ENCODE measurements around the gene LZTS2. TPM values are rescaled to one million over a fixed set of nuclear protein-coding genes. Genes with fewer than 3 reads are reported as not detected.

Gene LZTS2
- total and polyA plus RNA-seq, 7 donors, result 10.9 to 169 (median 82.3) TPM

DNA sequence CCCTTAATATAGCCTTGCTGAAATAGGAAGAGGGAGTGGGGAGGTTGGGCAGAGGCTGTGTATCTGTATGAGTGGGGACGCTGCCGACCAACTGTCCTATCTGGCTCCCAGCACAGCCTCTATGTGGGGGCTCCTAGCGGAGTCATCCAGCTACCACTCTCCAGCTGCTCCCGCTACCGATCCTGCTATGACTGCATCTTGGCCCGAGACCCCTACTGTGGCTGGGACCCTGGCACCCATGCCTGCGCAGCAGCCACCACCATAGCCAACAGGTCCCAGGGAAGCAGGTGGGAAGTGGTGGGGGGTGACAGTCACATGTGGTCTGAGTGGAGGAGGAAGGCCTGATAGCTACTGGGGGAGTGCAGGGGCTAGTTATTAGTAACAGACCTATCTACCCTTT, 18.9 kb upstream of the LZTS2 start:
- Histone ChIP-seq H3K4me3 (no peak overlapping the region), H3K36me3 (peaks cover 5 to 49% (median 8%) of the 10 kb centered on the region in 4 donors), H3K9me3 (no peaks in the 10 kb centered on the region), H3K27me3 (no peaks in the 10 kb centered on the region), H3K27ac (no peak overlapping the region), H3K4me1 (no peaks in the 10 kb centered on the region)
- TF ChIP-seq EP300 (IDR thresholded peaks at IDR 0.05), result no peak
- no peak for TF ChIP-seq POLR2A (IDR thresholded peaks at IDR 0.05)
- TF ChIP-seq POLR2AphosphoS5 (IDR thresholded peaks at IDR 0.05), result no peak
- TF ChIP-seq CTCF (IDR thresholded peaks at IDR 0.05), result no peak
- 95 to 97% methylated on average over 7 of the region's 7 CpGs for WGBS, 2 donors
- DNase-seq, result peak; percentile 46
- intact Hi-C loops (cut with DNase I), result no loop called here

DNA sequence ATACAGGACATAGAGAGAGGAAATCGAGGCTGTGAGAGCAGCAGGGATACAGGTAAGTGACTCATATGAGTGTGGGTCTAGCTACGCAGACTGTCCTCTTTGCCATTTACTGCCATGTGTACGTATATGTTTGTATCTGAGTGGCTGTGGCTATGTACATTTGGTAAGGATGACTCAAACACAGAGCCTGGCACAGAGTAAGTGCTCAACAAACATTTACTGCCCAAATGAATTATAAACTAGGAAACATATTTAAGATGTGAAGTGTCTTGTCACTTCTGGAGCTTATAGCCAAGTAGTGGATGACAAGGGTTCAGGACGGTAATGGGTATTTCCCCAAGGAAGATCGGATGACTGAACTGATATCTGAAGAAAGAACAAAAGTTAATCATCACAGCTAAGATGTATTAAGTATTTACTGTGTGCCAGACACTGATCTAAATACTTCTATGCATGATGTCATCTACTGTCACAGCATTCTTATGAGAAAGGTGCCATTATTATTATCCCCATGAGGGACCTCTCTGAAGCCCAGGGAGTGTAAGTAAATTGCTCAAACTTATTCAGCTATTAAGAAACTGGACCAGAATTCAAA, 18.3 kb upstream of the LZTS2 start:
- Histone ChIP-seq H3K27ac (no peak overlapping the region), H3K4me1 (peaks cover 0 to 4% (median 3%) of the 10 kb centered on the region in 4 donors), H3K4me3 (no peak overlapping the region), H3K36me3 (peaks cover 5 to 49% (median 8%) of the 10 kb centered on the region in 4 donors), H3K27me3 (no peaks in the 10 kb centered on the region), H3K9me3 (no peaks in the 10 kb centered on the region)
- TF ChIP-seq POLR2AphosphoS5 (IDR thresholded peaks at IDR 0.05), result no peak
- no peak for TF ChIP-seq EP300 (IDR thresholded peaks at IDR 0.05)
- no peak for TF ChIP-seq POLR2A (IDR thresholded peaks at IDR 0.05)
- no peak for TF ChIP-seq CTCF (IDR thresholded peaks at IDR 0.05)
- 88 to 91% methylated on average over 5 of the region's 5 CpGs for WGBS, 2 donors
- intact Hi-C loops (cut with DNase I), result no loop called here
- no peak for DNase-seq

DNA sequence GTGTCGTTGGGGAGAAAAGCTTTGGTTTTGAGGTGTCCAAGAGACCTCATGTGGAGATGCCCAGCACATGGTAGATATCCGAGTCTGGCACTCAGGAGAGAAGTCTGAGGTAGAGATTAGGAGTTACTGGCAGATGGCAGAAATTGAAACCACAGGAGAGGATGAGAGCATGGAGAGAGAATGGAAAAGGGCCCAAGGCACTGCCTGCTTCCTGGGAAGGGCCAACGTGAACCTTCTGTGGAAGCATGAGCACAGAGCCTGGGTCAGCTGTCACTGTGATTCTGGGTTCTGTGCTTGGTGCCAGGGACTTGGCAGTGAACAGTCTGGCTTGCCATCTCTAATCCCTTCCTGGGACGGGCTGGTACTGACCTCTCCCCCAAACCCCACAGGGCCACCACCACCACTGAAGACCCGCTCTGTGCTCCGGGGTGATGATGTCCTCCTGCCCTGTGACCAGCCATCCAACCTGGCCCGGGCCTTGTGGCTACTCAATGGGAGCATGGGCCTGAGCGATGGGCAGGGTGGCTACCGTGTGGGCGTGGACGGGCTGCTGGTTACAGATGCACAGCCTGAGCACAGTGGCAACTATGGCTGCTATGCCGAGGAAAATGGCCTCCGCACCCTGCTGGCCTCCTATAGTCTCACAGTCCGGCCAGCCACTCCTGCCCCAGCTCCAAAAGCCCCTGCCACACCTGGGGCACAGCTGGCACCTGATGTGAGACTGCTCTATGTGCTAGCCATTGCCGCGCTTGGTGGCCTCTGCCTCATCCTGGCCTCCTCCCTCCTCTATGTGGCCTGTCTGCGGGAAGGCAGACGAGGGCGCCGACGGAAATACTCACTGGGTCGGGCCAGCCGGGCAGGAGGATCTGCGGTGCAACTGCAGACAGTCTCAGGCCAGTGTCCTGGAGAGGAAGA, 16.4 kb upstream of the LZTS2 start:
- no peak overlapping the region for H3K4me3 ChIP-seq
- H3K27me3 ChIP-seq, result no peaks in the 10 kb centered on the region
- DNase-seq, result peak; percentile 59
- no peaks in the 10 kb centered on the region for H3K9me3 ChIP-seq
- H3K27ac ChIP-seq, result no peak overlapping the region
- H3K4me1 ChIP-seq, result peaks cover 0 to 18% (median 16%) of the 10 kb centered on the region in 4 donors
- peaks cover 5 to 46% (median 8%) of the 10 kb centered on the region in 4 donors for H3K36me3 ChIP-seq
- TF ChIP-seq EP300 (IDR thresholded peaks at IDR 0.05), result no peak
- no peak for TF ChIP-seq POLR2AphosphoS5 (IDR thresholded peaks at IDR 0.05)
- TF ChIP-seq POLR2A (IDR thresholded peaks at IDR 0.05), result no peak
- no peak for TF ChIP-seq CTCF (IDR thresholded peaks at IDR 0.05)
- WGBS, 2 donors, result 92% methylated on average over 24 of the region's 24 CpGs
- intact Hi-C loops (cut with DNase I), result no loop called here

GRCh38 chr10:100983868-100984671, 15.5 kb upstream of the LZTS2 start:
- Histone ChIP-seq H3K27ac (no peak overlapping the region), H3K4me1 (peaks cover 0 to 27% (median 23%) of the 10 kb centered on the region in 4 donors)
- 87 to 89% methylated on average over 13 of the region's 13 CpGs for WGBS, 2 donors

More at GRCh38 chr10:100983868-100984671, 15.5 kb upstream of the LZTS2 start:
- Histone ChIP-seq H3K9me3 (no peaks in the 10 kb centered on the region), H3K27me3 (no peaks in the 10 kb centered on the region), H3K4me3 (no peak overlapping the region), H3K36me3 (peaks cover 5 to 46% (median 8%) of the 10 kb centered on the region in 4 donors)
- DNase-seq, result peak; percentile 45
- TF ChIP-seq EP300 (IDR thresholded peaks at IDR 0.05), result no peak
- no peak for TF ChIP-seq POLR2AphosphoS5 (IDR thresholded peaks at IDR 0.05)
- no peak for TF ChIP-seq CTCF (IDR thresholded peaks at IDR 0.05)
- intact Hi-C loops (cut with DNase I), result no loop called here
